ENCODE data around the gene INS. TPM values are rescaled to one million over a fixed set of nuclear protein-coding genes. Genes with fewer than 3 reads are reported as not detected.

INS gene
- total and polyA plus RNA-seq, 3 donors from 2014 or later = not detected

- Histone ChIP-seq H3K9me3 (no peaks in the 10 kb centered on the region), H3K4me1 (peaks cover 1% of the 10 kb centered on the region), H3K4me3 (no peak overlapping the region), H3K27ac (no peak overlapping the region), H3K36me3 (ENCODE audit: low read depth, missing control alignments) (no peaks in the 10 kb centered on the region), H3K27me3 (no peaks in the 10 kb centered on the region)
- no peak for TF ChIP-seq POLR2A (IDR thresholded peaks at IDR 0.05)
- peak; percentile 50 to 82 (median 71) for TF ChIP-seq CTCF (IDR thresholded peaks at IDR 0.05)
- 47 to 56% methylated on average over 10 to 19 of the region's 19 CpGs for WGBS, 2 donors
- peak; percentile 84 for DNase-seq
- intact Hi-C loops (cut with DNase I; ENCODE audit: low total_unique reads) = loop anchor here (10.0 kb wide), 2 partner anchors 322 to 502 kb away; partner anchors contain the start of genes SYT8 and TNNI2
Observed at GRCh38 chr11:2156416-2157182, 4.4 kb downstream of the INS start.

- no peak for TF ChIP-seq CTCF (IDR thresholded peaks at IDR 0.05)
- TF ChIP-seq POLR2A (IDR thresholded peaks at IDR 0.05) = no peak
- Histone ChIP-seq H3K36me3 (ENCODE audit: low read depth, missing control alignments) (no peaks in the 10 kb centered on the region), H3K4me1 (peaks cover 4% of the 10 kb centered on the region), H3K27ac (no peak overlapping the region), H3K27me3 (no peaks in the 10 kb centered on the region), H3K9me3 (no peaks in the 10 kb centered on the region), H3K4me3 (no peak overlapping the region)
- intact Hi-C loops (cut with DNase I; ENCODE audit: low total_unique reads) = loop anchor here (10.0 kb wide), 2 partner anchors 321 to 501 kb away; partner anchors contain the start of genes SYT8 and TNNI2
- no peak for DNase-seq
- 40 to 67% methylated on average over 24 to 29 of the region's 29 CpGs for WGBS, 2 donors
Observed at GRCh38 chr11:2155511-2155910, 5.5 kb downstream of the INS start.

GRCh38 chr11:2154889-2155288 lies 6.1 kb downstream of the INS start:
- TF ChIP-seq CTCF (IDR thresholded peaks at IDR 0.05) (no peak), POLR2A (IDR thresholded peaks at IDR 0.05) (no peak)
- no peaks in the 10 kb centered on the region for H3K27me3 ChIP-seq
- intact Hi-C loops (cut with DNase I; ENCODE audit: low total_unique reads) = loop anchor here (10.0 kb wide), 2 partner anchors 320 to 500 kb away; partner anchors contain the start of genes SYT8 and TNNI2
- DNase-seq = no peak
- H3K4me1 ChIP-seq = peaks cover 4% of the 10 kb centered on the region
- WGBS, 2 donors = 87 to 92% methylated on average over 11 to 16 of the region's 17 CpGs
- H3K9me3 ChIP-seq = no peaks in the 10 kb centered on the region
- H3K36me3 ChIP-seq (ENCODE audit: low read depth, missing control alignments) = no peaks in the 10 kb centered on the region
- no peak overlapping the region for H3K27ac ChIP-seq
- no peak overlapping the region for H3K4me3 ChIP-seq

DNA sequence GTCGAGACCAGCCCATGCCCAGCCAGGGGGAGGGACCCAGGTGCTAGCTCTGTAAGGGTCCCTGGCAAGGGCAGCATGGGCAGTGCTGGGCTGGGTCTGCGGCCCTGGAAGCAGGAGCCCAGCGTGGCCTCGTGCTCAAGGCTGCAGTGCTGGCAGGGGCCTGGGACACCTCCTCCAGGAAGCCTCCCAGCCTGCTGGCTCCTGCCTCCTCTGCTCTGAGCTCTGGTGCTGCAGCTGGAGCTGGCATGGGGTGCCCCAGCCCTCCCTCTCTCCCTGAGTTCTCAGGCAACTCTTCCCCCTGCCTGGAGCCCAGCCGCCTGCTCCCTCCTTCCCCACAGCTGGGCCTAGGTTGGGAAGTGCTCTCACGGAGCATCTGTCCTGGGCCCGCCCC lies 6.8 kb downstream of the INS start:
- intact Hi-C loops (cut with DNase I; ENCODE audit: low total_unique reads) = loop anchor here (10.0 kb wide), 2 partner anchors 319 to 499 kb away; partner anchors contain the start of genes SYT8 and TNNI2
- H3K27ac ChIP-seq = no peak overlapping the region
- no peaks in the 10 kb centered on the region for H3K27me3 ChIP-seq
- WGBS, 2 donors = 90 to 92% methylated on average over 5 to 7 of the region's 7 CpGs
- H3K36me3 ChIP-seq (ENCODE audit: low read depth, missing control alignments) = no peaks in the 10 kb centered on the region
- no peak for DNase-seq
- no peak for TF ChIP-seq POLR2A (IDR thresholded peaks at IDR 0.05)
- TF ChIP-seq CTCF (IDR thresholded peaks at IDR 0.05) = no peak
- no peak overlapping the region for H3K4me3 ChIP-seq
- H3K9me3 ChIP-seq = no peaks in the 10 kb centered on the region
- H3K4me1 ChIP-seq = peaks cover 4% of the 10 kb centered on the region
